Endothelial cell of umbilical vein (primary cell): ENCODE data around the gene FKBP2. TPM values are rescaled to one million over a fixed set of nuclear protein-coding genes. Genes with fewer than 3 reads are reported as not detected.
A peak's percentile ranks its signal among the peaks of the same experiment; 100 is the strongest.

Experiments
- BruUV-seq: library from RNA; stranded (reverse); fragments of 400-500 nt; replicated peaks from 2 replicates; lab custom pipeline; 2021; lab: Mats Ljungman, UMichigan
- CTCF ChIA-PET: fragments of 300-600, 350-600 bp; sonication (Branson Sonifier 250); formaldehyde crosslinking; loops from one replicate; lab custom pipeline; 2021; ENCODE audit warnings: antibody characterized with exemption, inconsistent platforms; lab: Charles Lee
- POLR2A ChIA-PET: fragments of 300-600, 350-600 bp; sonication (Branson Sonifier 250); formaldehyde crosslinking; loops from one replicate; lab custom pipeline; 2021; ENCODE audit warnings: antibody characterized with exemption, inconsistent platforms; lab: Charles Lee
- DNase-seq: peaks from one replicate; pipeline ENCODE4 v3.0.0-alpha.2; 2011; ENCODE audit warnings: low read depth, low spot score
- FAIRE-seq: peaks from 2 replicates; lab custom pipeline; 2011; peaks lifted over from hg19 to GRCh38; lab: Jason Lieb, UNC
- H2AFZ ChIP-seq: 2 replicates; pipeline ENCODE4 v1.6.0; 2012; ENCODE audit warnings: low read depth, low read length, control low read depth, inconsistent platforms
- H3K27ac ChIP-seq: 2 replicates; pipeline ENCODE4 v1.5.1; 2011; ENCODE audit warnings: low read depth, mild to moderate bottlenecking, control low read depth, low read length, moderate library complexity; ENCODE audit not compliant: insufficient read depth
- H3K27me3 ChIP-seq, 2 experiments: 2 replicates each; pipeline versions ENCODE4 v1.6.0 to v1.6.1; 2011; ENCODE audit warnings: low read length in 2 of 2, mixed read lengths in 1 of 2; ENCODE audit not compliant: control insufficient read depth in 2 of 2, insufficient read depth in 2 of 2
- H3K36me3 ChIP-seq, 2 experiments: 2 replicates in 1 of 2; 3 replicates in 1 of 2; pipeline ENCODE4 v1.5.1; 2011; ENCODE audit warnings: low read length in 2 of 2, mild to moderate bottlenecking in 1 of 2, moderate library complexity in 1 of 2; ENCODE audit not compliant: control insufficient read depth in 2 of 2, insufficient read depth in 2 of 2; ENCODE audit errors: extremely low read depth in 1 of 2
- H3K4me1 ChIP-seq: 3 replicates; pipeline ENCODE4 v1.5.1; 2011; ENCODE audit warnings: mild to moderate bottlenecking, low read length; ENCODE audit not compliant: control insufficient read depth, insufficient read depth; ENCODE audit errors: extremely low read depth
- H3K4me2 ChIP-seq: 2 replicates; pipeline ENCODE4 v1.6.1; 2011; ENCODE audit warnings: low read length, control low read depth, mixed read lengths; ENCODE audit not compliant: insufficient read depth
- H3K4me3 ChIP-seq, 3 experiments: fragments of 200-600 bp in 1 of 3; sonication (generic), shearing (Covaris generic) in 1 of 3; replicated peaks in 1 of 3; 2 replicates each; pipeline ENCODE4 v1.5.1; 2011 to 2016; ENCODE audit warnings: control low read depth in 3 of 3, low read length in 3 of 3, mild to moderate bottlenecking in 2 of 3, inconsistent platforms in 1 of 3, low read depth in 1 of 3, moderate library complexity in 1 of 3; ENCODE audit not compliant: insufficient read depth in 1 of 3
- H3K79me2 ChIP-seq: 2 replicates; pipeline ENCODE4 v1.6.0; 2012; ENCODE audit warnings: low read length, inconsistent platforms; ENCODE audit not compliant: control insufficient read depth, insufficient read depth
- H3K9ac ChIP-seq: replicated peaks from 2 replicates; pipeline ENCODE3; 2011; ENCODE audit warnings: low read length, control low read depth; ENCODE audit not compliant: insufficient read depth; ENCODE audit errors: extremely low read depth
- H3K9me1 ChIP-seq: replicated peaks from 3 replicates; pipeline ENCODE4 v1.6.0; 2011; ENCODE audit warnings: mild to moderate bottlenecking, low read length; ENCODE audit not compliant: control insufficient read depth, insufficient read depth; ENCODE audit errors: extremely low read depth
- H3K9me3 ChIP-seq: replicated peaks from 2 replicates; pipeline ENCODE4 v1.5.1; 2012; ENCODE audit warnings: low read length, inconsistent platforms; ENCODE audit not compliant: control insufficient read depth, insufficient read depth
- H4K20me1 ChIP-seq: replicated peaks from 2 replicates; pipeline ENCODE3; 2011; ENCODE audit warnings: mild to moderate bottlenecking, low read length; ENCODE audit not compliant: control insufficient read depth, insufficient read depth; ENCODE audit errors: extremely low read depth
- EZH2 ChIP-seq: IDR thresholded peaks from 2 replicates; pipeline ENCODE4 v1.6.1; 2012; ENCODE audit warnings: borderline replicate concordance, low read depth, mild to moderate bottlenecking, moderate library complexity, low read length, inconsistent platforms; ENCODE audit not compliant: severe bottlenecking
- FOS ChIP-seq: IDR thresholded peaks from 2 replicates; pipeline ENCODE4 v1.6.1; 2011; ENCODE audit warnings: mild to moderate bottlenecking, low read length, moderate library complexity, borderline replicate concordance; ENCODE audit not compliant: insufficient read depth
- GATA2 ChIP-seq: IDR thresholded peaks from 2 replicates; pipeline ENCODE4 v1.7.0; 2011; ENCODE audit warnings: low read depth, mild to moderate bottlenecking, moderate library complexity, mixed read lengths, low read length; ENCODE audit not compliant: insufficient read length, insufficient read depth
- JUN ChIP-seq: IDR thresholded peaks from 2 replicates; pipeline ENCODE4 v1.6.1; 2011; ENCODE audit warnings: borderline replicate concordance, low read depth; ENCODE audit not compliant: insufficient read length, insufficient read depth
- MYC ChIP-seq: IDR thresholded peaks from one replicate; pipeline ENCODE4 v1.6.1; 2011; ENCODE audit warnings: mild to moderate bottlenecking, low read depth, low read length
- POLR2A ChIP-seq: IDR thresholded peaks from 2 replicates; pipeline ENCODE4 v1.6.1; 2012; ENCODE audit warnings: low read depth, mild to moderate bottlenecking, control low read depth, low read length
- POLR2AphosphoS5 ChIP-seq: IDR thresholded peaks from 2 replicates; pipeline ENCODE4 v1.6.1; 2012; ENCODE audit warnings: low read depth, mild to moderate bottlenecking, control low read depth, low read length, moderate library complexity; ENCODE audit not compliant: insufficient read depth
- dilution Hi-C: fragments of 300-500 bp; cut with MboI; formaldehyde crosslinking; loops from one replicate; pipeline ENCODE4 v1.15.0; 2019; ENCODE audit warnings: low sequenced_read_pairs; ENCODE audit not compliant: extremely low pct_ligation_motif_present
- intact Hi-C: fragments of 100-400 bp; cut with micrococcal nuclease; formaldehyde crosslinking; loops from one replicate; pipeline ENCODE4 v1.10.0; 2022
- polyA plus RNA-seq, 4 experiments: library from polyadenylated mRNA; depleted of rRNA in 3 of 4; stranded (reverse) in 3 of 4; unstranded in 1 of 4; fragments of >200 nt; gene quantifications; 2 replicates each; pipeline versions ENCODE4 v1.2.1 to v1.2.3, GENCODE V29; 2011 to 2012; ENCODE audit warnings: missing spikeins in 1 of 4
- total RNA-seq: library from RNA; stranded (reverse); gene quantifications from 2 replicates; pipeline ENCODE4 v1.2.3, GENCODE V29; 2021
- TF ChIP-seq, protein P1 (sequence below), 2 donors: IDR thresholded peaks; 1 replicate in 1 of 2; 2 replicates in 1 of 2; pipeline ENCODE4 v1.5.1; 2011; ENCODE audit warnings: low read length in 2 of 2, mild to moderate bottlenecking in 2 of 2, moderate library complexity in 2 of 2, control low read depth in 1 of 2, inconsistent platforms in 1 of 2, low read depth in 1 of 2; ENCODE audit not compliant: insufficient read depth in 1 of 2; ENCODE audit errors: extremely low read depth in 1 of 2
- TF ChIP-seq, protein P2 (sequence below): IDR thresholded peaks from 2 replicates; pipeline ENCODE4 v1.6.1; 2011; ENCODE audit not compliant: insufficient read depth, insufficient read length

The FKBP2 gene
- total and polyA plus RNA-seq, 2 donors (not counting 3 experiments of a cell fraction or from before 2014, with no cell fraction given) = 48.5 to 74.4 TPM

DNA sequence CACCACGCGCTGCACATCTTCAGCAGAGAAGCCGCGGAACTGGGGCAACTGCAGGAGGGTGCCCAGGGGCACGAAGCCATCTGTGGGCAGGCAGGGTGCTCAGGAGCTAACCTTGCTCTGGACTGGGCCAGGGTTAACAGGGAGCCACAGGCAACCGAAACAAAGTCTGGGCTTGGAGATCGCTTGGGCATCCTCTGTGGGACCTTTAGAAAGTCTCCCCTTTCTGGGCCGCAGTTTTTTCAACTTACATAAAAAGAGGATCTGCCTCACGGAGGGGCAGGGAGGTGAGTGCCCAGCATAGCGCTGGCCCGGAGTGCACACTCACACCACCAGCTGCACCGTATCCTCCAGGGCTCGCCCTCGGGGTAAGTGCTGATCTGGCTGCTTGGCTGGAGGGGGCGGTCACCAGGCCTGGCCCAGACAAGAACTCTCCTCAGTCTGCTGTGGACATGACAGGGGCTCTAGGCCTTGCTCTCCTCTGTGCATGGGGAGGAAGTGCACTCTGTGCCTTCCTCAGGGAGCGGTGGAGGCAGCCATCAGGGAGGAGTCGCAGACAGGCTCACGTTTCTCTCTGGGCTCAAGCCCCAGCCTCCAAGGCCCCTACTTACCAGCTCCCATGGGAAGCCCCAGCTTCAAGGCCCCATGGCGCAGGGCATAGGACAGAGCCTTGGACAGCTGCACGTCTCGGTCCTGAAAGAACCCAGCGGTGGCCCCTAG is 15.8 kb upstream of the FKBP2 start:
- POLR2A ChIA-PET = no interaction called here
- H3K9ac ChIP-seq = no peak overlapping the region
- no TSS peak for BruUV-seq
- peak overlapping the region; percentile 62 to 70 (median 66) for H3K4me3 ChIP-seq
- no peak for FAIRE-seq
- peaks cover 8% of the 10 kb centered on the region for H3K79me2 ChIP-seq
- no peak overlapping the region for H2AFZ ChIP-seq
- CTCF ChIA-PET = interaction anchor here (1.5 to 3.2 kb wide), 3 partner anchors 19 to 76 kb away, joined by 4 to 35 read pairs (median 5); partner anchors contain the start of gene FERMT3
- no peaks in the 10 kb centered on the region for H3K9me3 ChIP-seq
- H4K20me1 ChIP-seq = no peaks in the 10 kb centered on the region
- peaks cover 13% of the 10 kb centered on the region for H3K4me1 ChIP-seq
- no peaks in the 10 kb centered on the region for H3K9me1 ChIP-seq
- peaks cover 0 to 6% of the 10 kb centered on the region in 2 experiments for H3K36me3 ChIP-seq
- H3K27ac ChIP-seq = peak overlapping the region; percentile 55
- H3K4me2 ChIP-seq = peak overlapping the region; percentile 73
- dilution Hi-C loops (no loop called here), intact Hi-C loops (no loop called here)
- DNase-seq = no peak
- no peak for TF ChIP-seq MYC
- no peak for TF ChIP-seq JUN
- TF ChIP-seq GATA2 = no peak
- TF ChIP-seq, protein P1, sequence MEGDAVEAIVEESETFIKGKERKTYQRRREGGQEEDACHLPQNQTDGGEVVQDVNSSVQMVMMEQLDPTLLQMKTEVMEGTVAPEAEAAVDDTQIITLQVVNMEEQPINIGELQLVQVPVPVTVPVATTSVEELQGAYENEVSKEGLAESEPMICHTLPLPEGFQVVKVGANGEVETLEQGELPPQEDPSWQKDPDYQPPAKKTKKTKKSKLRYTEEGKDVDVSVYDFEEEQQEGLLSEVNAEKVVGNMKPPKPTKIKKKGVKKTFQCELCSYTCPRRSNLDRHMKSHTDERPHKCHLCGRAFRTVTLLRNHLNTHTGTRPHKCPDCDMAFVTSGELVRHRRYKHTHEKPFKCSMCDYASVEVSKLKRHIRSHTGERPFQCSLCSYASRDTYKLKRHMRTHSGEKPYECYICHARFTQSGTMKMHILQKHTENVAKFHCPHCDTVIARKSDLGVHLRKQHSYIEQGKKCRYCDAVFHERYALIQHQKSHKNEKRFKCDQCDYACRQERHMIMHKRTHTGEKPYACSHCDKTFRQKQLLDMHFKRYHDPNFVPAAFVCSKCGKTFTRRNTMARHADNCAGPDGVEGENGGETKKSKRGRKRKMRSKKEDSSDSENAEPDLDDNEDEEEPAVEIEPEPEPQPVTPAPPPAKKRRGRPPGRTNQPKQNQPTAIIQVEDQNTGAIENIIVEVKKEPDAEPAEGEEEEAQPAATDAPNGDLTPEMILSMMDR (IDR thresholded peaks at IDR 0.05; ENCODE audit: extremely low read depth in 1 of 2, insufficient read depth in 1 of 2, low read depth in 1 of 2, low read length in 2 of 2) = no peak
- TF ChIP-seq EZH2 = no peak
- TF ChIP-seq, protein P2, sequence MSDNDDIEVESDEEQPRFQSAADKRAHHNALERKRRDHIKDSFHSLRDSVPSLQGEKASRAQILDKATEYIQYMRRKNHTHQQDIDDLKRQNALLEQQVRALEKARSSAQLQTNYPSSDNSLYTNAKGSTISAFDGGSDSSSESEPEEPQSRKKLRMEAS = no peak
- TF ChIP-seq FOS = no peak
- TF ChIP-seq POLR2A = no peak
- TF ChIP-seq POLR2AphosphoS5 = no peak
- H3K27me3 ChIP-seq = no peaks in the 10 kb centered on the region
